Body of pancreas (tissue), 4 donors: ENCODE results near the gene CMSS1. TPM values are rescaled to one million over a fixed set of nuclear protein-coding genes. Genes with fewer than 3 reads are reported as not detected.

Source experiments
- ATAC-seq: fragments of 150-250 bp; one replicate; pipeline ENCODE4 v1.9.1; 2016
- DNase-seq, 4 donors: peaks; one replicate each; pipeline ENCODE4 v3.0.0-alpha.2; 2019
- H3K27ac ChIP-seq, 4 donors: fragments of 200-600 bp; sonication (generic); 1 replicate in 3 of 4; 2 replicates in 1 of 4; pipeline versions ENCODE4 v1.5.1 to v1.6.1; 2016 to 2019; ENCODE audit warnings: mild to moderate bottlenecking in 1 of 4, mixed read lengths in 1 of 4, moderate library complexity in 1 of 4
- H3K27me3 ChIP-seq, 2 donors: fragments of 200-600 bp; sonication (generic); one replicate each; pipeline ENCODE4 v1.6.0; 2016; ENCODE audit warnings: mild to moderate bottlenecking in 1 of 2
- H3K36me3 ChIP-seq, 2 donors: fragments of 200-600 bp; sonication (generic); replicated peaks in 1 of 2; 2 replicates each; pipeline ENCODE4 v1.5.1; 2016; ENCODE audit warnings: low read depth in 2 of 2; ENCODE audit not compliant: insufficient read depth in 1 of 2
- H3K4me1 ChIP-seq: fragments of 200-600 bp; sonication (generic); one replicate; pipeline ENCODE4 v1.6.0; 2016
- H3K4me3 ChIP-seq, 2 donors: fragments of 200-600 bp; sonication (generic); 1 replicate in 1 of 2; 2 replicates in 1 of 2; pipeline ENCODE4 v1.5.1; 2016 to 2019
- H3K9me3 ChIP-seq, 3 donors: fragments of 200-600 bp; sonication (generic); 1 replicate in 2 of 3; 2 replicates in 1 of 3; pipeline ENCODE4 v1.5.1; 2016
- CTCF ChIP-seq, 7 experiments: fragments of 450-650 bp in 4 of 7; fragments of 200-600 bp in 3 of 7; sonication (generic) in 3 of 7; IDR thresholded peaks; one replicate each; pipeline ENCODE4 v1.5.1; 2016 to 2019; ENCODE audit warnings: antibody characterized with exemption in 7 of 7
- POLR2A ChIP-seq, 3 donors: fragments of 450-650 bp; IDR thresholded peaks; one replicate each; pipeline ENCODE4 v1.6.1; 2016; ENCODE audit warnings: antibody characterized with exemption in 3 of 3, mild to moderate bottlenecking in 2 of 3
- WGBS, 2 donors: methylation state at CpG; one replicate each; pipeline ENCODE4 v1.1.5; 2017; 5-methylcytosine and 5-hydroxymethylcytosine counted together
- intact Hi-C: fragments of 100-400 bp; cut with DNase I; formaldehyde crosslinking; loops from one replicate; pipeline ENCODE4 v1.15.1; 2023
- total RNA-seq, 2 donors: library from RNA; depleted of rRNA; stranded (reverse); fragments of >200 nt; gene quantifications; one replicate each; pipeline ENCODE4 v1.1.0, GENCODE V29; 2016

The CMSS1 gene
- total RNA-seq, 2 donors from 2014 or later: 3.9 to 21.4 TPM

- H3K4me3 ChIP-seq: no peak overlapping the region
- no peaks in the 10 kb centered on the region for H3K9me3 ChIP-seq
- H3K36me3 ChIP-seq: no peaks in the 10 kb centered on the region
- no peak for DNase-seq
- 88 to 95% methylated on average over 2 of the region's 2 CpGs for WGBS, 2 donors
- H3K27ac ChIP-seq: no peak overlapping the region
- intact Hi-C loops: no loop called here
- H3K27me3 ChIP-seq: no peaks in the 10 kb centered on the region
- no peak for ATAC-seq
- no peak for TF ChIP-seq CTCF (IDR thresholded peaks at IDR 0.05)
- no peak for TF ChIP-seq POLR2A (IDR thresholded peaks at IDR 0.05)
- peaks cover 25% of the 10 kb centered on the region for H3K4me1 ChIP-seq
Observed at GRCh38 chr3:99999536-99999935, 181.9 kb downstream of the CMSS1 start.

GRCh38 chr3:100001083-100001482 is 183.4 kb downstream of the CMSS1 start:
- TF ChIP-seq POLR2A (IDR thresholded peaks at IDR 0.05) (no peak), CTCF (IDR thresholded peaks at IDR 0.05) (no peak)
- Histone ChIP-seq H3K4me3 (no peak overlapping the region), H3K27me3 (no peaks in the 10 kb centered on the region), H3K9me3 (no peaks in the 10 kb centered on the region), H3K4me1 (peaks cover 37% of the 10 kb centered on the region), H3K27ac (peak overlapping the region; percentile 2 to 64 (median 58)), H3K36me3 (no peaks in the 10 kb centered on the region)
- WGBS, 2 donors: 93 to 98% methylated on average over 3 of the region's 3 CpGs
- DNase-seq (no peak), ATAC-seq (no peak)
- intact Hi-C loops: no loop called here

- TF ChIP-seq POLR2A (IDR thresholded peaks at IDR 0.05) (no peak), CTCF (IDR thresholded peaks at IDR 0.05) (no peak)
- DNase-seq (peak in 1 of 4 donors; percentile 9), ATAC-seq (no peak)
- no peaks in the 10 kb centered on the region for H3K36me3 ChIP-seq
- no peaks in the 10 kb centered on the region for H3K27me3 ChIP-seq
- 72 to 90% methylated on average over 8 of the region's 8 CpGs for WGBS, 2 donors
- no peak overlapping the region for H3K4me3 ChIP-seq
- H3K9me3 ChIP-seq: no peaks in the 10 kb centered on the region
- H3K4me1 ChIP-seq: peaks cover 42% of the 10 kb centered on the region
- H3K27ac ChIP-seq: peak overlapping the region; percentile 2 to 64 (median 58)
- intact Hi-C loops: no loop called here
Observed at GRCh38 chr3:100001526-100002270, 184.0 kb downstream of the CMSS1 start.

DNA sequence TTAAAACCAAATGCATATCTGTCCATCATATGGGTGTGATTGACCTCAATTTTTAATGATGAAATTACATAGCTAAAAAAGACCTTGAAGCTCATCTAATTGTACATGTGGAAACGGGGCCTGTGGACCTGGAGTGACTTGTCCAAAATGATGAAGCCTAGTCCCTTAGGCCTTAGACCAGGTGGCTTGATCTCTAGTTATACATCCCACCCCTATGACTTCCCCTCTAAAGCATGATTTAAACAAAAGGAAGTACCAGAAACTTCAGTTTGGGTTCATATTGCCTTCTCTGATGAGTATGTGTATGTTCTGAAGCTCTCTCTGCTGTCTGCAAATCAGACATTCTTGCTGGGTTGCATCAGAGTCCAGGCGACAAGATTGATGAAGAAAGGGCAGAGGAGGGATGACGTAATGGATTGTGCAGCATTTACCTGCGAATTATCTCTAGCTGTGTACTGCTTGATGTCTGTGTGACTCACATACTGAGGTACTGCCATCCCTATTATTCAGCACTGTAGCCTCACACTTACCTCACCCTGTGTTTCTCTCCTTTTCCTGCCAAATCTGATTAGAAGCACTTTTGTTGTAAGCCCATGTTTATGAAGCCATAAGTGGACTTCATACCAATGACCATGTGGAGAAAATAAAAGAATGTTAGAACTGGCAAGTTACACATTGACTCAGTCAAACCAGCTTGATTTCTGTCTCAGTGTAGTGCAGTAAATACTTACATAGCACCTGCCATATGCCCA is 185.1 kb downstream of the CMSS1 start:
- no peaks in the 10 kb centered on the region for H3K9me3 ChIP-seq
- intact Hi-C loops: no loop called here
- DNase-seq (peak; percentile 28 to 66 (median 46)), ATAC-seq (peak; percentile 92)
- H3K4me1 ChIP-seq: peaks cover 51% of the 10 kb centered on the region
- H3K36me3 ChIP-seq: no peaks in the 10 kb centered on the region
- TF ChIP-seq POLR2A (IDR thresholded peaks at IDR 0.05) (no peak), CTCF (IDR thresholded peaks at IDR 0.05) (no peak)
- no peaks in the 10 kb centered on the region for H3K27me3 ChIP-seq
- peak overlapping the region; percentile 45 to 64 (median 58) for H3K27ac ChIP-seq
- H3K4me3 ChIP-seq: no peak overlapping the region
- WGBS, 2 donors: 46 to 56% methylated on average over 4 of the region's 4 CpGs
